IPS-11a (cell line): Measurements from ENCODE around the gene CDSN.
A peak's percentile ranks its signal among the peaks of the same experiment; 100 is the strongest.
"Not testable (repeated sequence)": the region's sequence is repeated elsewhere in the genome, so short reads cannot be mapped to it uniquely, and the experiment has no call there.

Experiments
- H3K4me3 ChIP-seq: one replicate; pipeline ENCODE4 v1.5.1; 2013; ENCODE audit warnings: low read depth, low read length, control low read depth

CDSN gene, protein sequence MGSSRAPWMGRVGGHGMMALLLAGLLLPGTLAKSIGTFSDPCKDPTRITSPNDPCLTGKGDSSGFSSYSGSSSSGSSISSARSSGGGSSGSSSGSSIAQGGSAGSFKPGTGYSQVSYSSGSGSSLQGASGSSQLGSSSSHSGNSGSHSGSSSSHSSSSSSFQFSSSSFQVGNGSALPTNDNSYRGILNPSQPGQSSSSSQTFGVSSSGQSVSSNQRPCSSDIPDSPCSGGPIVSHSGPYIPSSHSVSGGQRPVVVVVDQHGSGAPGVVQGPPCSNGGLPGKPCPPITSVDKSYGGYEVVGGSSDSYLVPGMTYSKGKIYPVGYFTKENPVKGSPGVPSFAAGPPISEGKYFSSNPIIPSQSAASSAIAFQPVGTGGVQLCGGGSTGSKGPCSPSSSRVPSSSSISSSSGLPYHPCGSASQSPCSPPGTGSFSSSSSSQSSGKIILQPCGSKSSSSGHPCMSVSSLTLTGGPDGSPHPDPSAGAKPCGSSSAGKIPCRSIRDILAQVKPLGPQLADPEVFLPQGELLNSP

DNA sequence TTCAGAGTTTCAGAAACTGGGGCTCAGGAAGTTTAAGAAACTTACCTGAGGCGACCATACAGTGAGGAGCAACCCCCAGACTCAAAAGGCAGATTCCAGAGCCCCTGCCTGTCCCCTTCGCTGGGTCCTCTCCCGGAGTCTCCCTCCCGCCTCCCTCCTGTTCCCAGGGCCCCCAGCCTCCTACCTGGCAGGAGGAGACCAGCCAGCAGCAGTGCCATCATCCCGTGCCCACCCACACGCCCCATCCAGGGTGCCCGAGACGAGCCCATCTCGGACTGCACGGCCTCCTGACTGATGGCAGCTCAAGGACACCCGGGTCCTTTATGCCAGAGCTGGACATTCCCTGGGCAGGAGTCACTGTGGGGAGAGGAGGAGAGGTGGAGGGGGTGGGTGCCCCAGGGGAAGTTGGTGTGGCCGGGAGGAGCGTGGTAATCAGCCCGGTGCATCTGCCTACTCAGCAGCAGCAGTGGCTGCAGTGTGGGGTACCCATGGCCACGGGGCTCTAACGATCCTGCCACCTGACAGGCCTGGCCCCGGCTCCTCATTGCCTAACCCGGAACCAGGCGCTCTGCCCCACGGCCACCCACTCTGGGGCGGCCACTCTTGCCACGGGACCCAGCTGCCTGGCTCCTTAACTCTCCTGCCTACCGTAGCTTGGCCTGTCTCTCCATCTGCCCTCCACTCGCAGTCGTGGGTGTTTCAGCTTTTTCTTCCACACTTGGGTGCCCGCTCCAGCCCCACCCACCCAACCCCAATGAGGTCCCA lies at the start of gene CDSN:
TSS of gene CDSN (minus strand) at position 296 of the 765 bp plus-strand sequence. CDS start at position 269, 27 bp downstream.
- H3K4me3 ChIP-seq: no peak within 1 kb of the TSS

DNA sequence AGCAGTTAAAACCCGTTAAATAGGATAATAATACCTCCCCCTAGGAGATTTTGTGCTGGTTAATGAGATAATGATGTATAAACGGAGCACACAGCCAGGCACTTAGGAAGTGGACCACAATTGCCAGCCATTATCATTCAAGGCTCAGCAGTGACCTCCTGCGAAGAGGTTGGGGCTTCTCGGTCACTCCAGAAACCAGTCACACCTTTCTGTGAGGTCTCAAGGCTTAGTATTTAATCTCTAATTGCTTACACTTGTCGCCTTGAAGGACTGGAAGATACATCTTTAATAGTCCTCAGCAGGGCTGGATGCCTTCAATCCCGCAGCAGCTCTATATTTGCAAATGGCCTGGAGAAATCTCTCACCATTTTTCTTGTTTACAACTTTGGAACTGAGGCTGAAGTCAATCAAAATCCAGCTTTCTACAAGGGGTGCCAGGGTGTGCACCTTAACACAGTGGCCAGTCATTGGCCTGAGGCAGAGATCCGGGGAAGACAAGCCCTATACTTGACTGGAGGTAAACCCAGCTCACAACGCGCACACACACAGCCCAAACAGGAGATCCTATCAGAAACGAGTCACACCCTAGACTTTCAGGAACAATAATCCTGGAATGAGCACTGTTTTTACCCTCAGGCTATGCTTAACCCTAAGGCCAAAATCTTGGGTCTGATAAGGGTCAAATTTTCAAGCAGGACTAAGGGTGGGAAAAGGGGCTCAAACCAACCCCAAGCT lies 49.0 kb upstream of the CDSN start:
- peak overlapping the region; percentile 77 for H3K4me3 ChIP-seq

DNA sequence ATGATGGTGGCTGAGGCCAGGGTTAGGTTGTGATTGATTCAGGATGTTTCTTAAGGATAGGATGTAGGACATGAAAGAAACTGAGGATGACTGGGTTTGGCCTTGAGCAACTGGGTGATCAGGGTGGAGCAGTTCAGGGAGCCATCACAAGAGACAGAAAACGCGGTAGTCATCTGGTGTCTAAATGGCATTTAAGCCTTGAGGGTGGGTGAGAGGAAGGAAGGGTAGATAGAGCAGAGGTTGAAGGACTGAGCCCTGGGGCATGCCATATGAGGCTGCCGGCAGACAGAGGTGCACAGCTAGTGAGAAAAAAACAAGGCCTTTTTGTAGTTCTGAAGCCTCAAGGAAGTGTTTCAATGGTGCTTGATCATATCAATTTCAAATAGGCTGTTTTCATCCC lies 48.4 kb upstream of the CDSN start:
- peak overlapping the region; percentile 77 for H3K4me3 ChIP-seq

DNA sequence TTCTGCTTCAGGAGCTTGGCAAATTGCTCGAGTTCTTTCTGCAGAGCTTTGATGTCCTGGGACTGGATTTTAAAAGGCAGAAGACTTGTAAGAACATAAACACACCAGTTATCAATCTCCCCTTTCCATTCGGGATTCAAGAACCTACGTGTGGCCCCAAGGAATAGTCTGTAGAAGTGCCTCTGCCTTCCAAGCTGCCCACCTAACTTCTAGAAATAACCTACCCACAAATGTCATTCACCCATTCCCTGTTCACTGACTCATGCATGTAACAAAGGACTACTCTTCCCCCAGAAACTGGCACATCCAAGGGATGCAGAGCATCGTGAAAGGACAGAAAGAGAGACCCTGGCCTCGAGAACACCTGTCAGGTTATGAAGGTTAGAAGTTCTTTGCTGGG lies 45.7 kb upstream of the CDSN start:
- no peak overlapping the region for H3K4me3 ChIP-seq

DNA sequence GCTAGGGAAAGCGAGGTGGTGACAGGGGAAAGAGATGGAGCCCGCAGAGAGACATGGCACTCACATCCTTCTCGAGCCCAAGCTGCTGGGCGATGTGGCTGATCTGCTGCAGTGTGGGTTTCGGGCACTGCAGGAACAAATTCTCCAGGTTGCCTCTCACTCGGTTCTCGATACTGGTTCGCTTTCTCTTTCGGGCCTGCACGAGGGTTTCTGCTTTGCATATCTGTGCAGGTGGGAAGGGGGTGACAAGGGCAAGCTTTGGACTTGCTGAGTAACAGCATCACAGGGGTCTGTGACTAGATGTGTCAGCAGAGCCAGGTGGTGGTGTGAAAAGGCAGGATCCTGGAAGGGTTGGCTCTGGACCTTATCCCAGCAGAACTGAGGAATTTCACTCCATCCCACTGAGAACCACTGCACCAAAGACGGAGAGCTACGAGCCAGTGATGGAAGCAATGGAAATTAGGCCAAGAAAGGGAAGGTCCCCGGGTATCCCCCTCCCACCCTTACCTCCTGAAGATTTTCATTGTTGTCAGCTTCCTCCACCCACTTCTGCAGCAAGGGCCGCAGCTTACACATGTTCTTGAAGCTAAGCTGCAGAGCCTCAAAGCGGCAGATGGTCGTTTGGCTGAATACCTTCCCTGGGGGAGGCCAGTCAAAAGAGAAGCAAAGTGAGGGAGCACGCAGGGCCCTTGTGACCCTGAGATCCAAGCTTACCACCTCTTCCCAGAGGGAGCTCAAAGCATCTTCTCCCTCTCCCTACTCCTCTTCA lies 45.0 kb upstream of the CDSN start:
- H3K4me3 ChIP-seq: not testable (repeated sequence)

DNA sequence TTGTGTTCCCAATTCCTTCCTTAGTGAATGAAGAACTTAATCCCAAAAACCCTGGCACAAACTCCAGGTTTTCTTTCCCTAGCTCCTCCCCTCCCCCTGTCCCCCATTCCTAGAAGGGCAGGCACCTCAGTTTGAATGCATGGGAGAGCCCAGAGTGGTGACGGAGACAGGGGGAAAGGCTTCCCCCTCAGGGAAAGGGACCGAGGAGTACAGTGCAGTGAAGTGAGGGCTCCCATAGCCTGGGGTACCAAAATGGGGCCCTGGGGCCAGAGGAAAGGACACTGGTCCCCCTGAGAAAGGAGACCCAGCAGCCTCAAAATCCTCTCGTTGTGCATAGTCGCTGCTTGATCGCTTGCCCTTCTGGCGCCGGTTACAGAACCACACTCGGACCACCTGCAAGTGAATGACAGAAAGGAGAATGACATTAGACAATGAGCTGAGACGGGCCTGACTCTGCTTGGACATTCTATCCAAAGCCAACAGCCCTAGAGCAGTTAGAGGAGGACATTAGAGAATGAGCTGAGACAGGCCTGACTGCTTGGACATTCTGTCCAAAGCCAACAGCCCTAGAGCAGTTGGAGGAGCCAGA lies 44.3 kb upstream of the CDSN start:
- H3K4me3 ChIP-seq: not testable (repeated sequence)

DNA sequence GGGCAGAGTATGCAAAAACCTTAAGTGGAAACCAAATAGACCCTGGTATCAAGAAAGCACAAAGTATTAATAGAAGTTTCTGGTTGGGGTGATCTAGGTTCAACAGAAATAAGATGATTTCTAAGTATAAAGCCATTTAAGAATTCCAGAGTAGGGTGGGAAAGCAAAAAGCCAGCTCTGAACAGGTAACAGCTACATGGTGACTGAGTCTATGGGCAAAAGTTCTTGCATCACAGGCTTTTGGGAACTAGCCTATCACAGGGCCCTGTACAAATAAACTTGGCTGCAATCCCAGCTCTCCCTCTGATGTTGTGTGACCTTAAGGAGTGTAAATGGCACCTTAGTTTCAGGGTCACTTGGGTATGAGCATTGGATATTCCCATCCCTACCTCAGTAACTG lies 43.7 kb upstream of the CDSN start:
- H3K4me3 ChIP-seq: no peak overlapping the region

DNA sequence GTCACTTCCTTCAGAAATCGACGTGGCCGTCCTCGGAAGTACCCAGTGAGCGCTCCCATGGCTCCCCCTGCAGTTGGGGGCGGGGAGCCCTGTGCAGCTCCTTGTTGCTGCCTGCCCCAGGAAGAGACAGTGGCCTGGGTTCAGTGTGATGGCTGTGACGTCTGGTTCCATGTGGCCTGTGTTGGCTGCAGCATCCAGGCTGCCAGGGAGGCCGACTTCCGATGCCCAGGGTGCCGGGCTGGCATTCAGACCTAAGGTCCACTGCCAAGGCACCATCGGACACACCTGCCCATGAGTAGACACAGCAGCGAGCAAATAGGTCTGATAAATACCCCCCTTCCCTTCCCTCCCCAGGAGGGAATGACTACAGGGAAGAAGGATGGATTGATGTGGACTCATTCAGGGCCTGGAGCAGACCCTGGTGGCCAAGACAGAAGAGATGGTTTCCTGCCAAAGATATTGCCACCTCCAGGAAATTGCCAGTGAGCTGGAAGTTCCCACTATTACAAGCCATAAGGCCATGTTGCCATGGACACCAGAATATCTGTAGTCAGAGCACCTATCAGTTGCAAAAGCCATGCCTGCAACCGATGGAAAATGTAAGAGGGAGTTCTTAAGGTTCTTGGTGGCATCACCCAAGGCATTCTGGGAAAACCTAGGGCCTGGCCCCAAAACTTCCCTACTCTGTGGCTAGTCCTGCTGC lies 42.4 kb upstream of the CDSN start:
- H3K4me3 ChIP-seq: no peak overlapping the region

DNA sequence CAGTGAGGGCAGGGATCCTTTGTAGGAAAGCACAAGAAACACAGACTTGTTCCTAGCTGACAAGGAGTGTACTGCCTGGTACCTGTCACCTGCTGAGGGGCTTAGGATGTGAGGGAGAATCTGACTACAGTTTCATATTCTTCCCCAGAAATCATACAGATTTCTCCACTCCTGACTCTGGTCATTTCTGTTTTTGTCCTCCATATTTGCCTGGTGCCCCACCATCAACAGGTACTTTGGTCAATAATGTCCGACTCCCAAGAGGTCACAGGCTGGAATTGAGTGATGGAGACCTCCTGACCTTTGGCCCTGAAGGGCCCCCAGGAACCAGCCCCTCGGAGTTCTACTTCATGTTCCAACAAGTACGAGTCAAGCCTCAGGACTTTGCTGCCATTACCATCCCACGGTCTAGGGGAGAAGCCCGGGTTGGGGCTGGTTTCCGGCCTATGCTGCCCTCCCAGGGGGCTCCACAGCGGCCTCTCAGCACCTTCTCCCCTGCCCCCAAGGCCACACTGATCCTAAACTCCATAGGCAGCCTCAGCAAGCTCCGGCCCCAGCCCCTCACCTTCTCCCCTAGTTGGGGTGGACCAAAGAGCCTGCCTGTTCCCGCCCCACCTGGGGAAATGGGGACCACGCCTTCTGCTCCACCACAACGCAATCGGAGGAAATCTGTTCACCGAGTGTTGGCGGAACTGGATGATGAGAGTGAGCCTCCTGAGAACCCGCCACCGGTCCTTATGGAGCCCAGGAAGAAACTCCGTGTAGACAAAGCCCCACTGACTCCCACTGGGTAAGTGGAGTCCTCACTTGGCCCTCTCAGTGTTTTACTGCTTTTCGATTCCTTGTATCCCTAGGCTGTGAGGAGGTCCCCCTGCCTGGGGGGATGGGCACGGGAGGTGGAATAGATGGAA lies 41.2 kb upstream of the CDSN start:
- no peak overlapping the region for H3K4me3 ChIP-seq

DNA sequence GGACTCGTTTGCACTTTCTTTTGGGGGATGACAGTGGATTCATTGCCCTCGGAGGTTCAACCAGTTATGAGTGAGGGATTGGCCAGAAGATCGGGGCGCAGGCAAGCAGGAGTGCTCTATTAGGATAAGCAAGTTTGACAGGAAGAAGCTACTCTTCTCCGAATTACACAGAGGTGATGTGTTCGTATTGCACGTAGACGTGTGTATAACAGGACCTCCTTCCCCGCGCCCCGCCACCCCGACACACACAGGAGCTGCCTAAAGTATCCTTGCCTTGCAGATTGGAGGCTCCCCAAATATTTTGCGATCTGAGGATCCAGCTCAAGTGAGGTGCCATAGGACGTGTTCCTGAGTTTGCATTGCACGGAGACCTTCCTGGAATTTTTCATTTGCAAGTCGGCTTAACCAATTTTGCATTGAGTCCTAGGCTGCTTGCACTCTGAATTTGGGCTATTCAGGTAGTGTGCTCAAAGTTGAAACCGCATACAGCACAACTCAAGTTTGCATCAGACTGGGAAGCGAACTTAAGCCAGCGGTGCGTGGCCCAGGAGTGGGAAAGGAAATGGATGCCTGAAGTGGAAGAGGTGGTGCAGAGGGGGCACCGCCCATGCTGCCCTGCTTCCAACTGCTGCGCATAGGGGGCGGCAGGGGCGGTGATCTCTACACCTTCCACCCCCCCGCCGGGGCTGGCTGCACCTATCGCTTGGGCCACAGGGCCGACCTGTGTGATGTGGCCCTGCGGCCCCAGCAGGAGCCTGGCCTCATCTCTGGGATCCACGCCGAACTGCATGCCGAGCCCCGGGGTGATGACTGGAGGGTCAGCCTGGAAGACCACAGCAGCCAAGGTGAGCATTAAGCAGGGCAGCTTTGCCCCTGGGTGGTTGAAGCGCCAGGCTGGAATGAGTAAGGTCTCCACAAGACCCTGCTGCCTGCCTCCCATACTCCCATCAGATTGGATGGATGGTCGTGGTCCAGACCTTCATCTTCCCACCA lies 38.9 kb upstream of the CDSN start:
- H3K4me3 ChIP-seq: peak overlapping the region; percentile 66

DNA sequence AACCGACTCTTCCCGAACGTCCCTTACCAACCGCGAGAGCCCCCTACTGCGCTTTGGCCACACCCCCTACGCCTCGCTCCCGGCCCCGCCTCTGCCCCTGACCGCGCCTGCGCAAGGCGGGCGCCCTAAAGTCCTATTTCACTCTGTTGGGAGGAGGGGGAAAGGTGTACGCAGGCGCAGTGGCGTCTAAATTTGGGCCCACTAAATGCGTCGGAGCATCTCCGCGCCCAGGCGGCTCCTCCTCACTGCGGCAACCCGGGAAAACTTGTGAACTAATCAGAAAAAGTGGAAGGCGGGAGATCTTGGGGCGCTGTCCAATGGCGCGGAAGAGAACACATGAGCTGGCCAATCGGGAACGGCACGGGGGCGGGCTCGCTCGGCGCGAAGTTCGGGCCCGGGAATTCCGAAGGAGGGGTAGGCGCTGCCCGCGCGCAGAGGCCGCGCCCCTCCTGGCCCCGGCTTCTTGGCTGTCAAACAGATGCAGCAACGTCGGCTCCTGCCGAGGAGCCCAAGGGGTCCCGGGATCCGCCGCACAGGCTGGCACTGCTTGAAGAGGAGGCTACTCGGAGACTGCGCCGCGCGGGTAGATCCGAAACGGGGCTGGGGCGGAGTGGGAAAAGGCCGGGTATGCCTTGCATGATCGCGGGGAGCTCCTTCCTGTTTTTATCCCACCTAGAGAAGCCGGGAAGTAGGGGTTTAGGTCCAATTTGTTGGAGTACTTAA lies 38.1 kb upstream of the CDSN start, which contains the start of gene TCF19:
TSS of gene TCF19 (plus strand) at position 450 of the 723 bp plus-strand sequence. CDS start 881 bp downstream, outside the sequence.
- peak within 1 kb of the TSS; percentile 66 for H3K4me3 ChIP-seq

DNA sequence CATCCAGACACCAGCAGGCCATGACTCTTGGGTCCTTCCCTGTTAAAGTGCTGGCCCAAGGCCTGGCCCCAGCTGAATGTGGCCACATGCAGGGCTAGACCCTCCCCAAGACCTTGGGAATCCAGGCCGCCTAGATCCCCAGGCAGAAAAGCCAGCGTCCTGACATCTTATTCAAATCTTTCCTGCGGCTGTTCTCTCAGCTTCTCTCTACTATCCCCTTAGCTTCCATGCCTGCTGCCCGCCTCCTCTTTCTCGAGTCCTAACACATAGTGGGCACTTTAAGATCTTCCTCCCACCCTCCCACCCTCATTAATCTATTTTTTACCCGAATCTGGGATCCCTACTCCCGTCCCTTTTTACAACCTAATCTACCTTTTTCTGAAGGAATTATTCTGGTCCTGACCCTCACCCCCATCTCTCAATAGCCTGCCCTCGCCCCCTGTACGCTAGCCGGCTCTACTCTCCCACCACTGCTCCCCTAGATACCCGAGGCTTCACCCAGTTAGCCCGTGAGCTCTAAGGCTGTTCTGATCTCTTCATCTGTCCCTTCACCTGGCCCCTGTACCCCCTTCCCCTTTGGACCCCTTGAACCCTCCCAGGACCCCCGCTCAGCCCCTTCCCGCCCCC lies 37.4 kb upstream of the CDSN start, which contains the start of gene CCHCR1:
TSS of gene CCHCR1 (minus strand) at position 290 of the 627 bp plus-strand sequence. CDS start at position 88, 202 bp downstream.
- peak within 1 kb of the TSS; percentile 66 for H3K4me3 ChIP-seq

DNA sequence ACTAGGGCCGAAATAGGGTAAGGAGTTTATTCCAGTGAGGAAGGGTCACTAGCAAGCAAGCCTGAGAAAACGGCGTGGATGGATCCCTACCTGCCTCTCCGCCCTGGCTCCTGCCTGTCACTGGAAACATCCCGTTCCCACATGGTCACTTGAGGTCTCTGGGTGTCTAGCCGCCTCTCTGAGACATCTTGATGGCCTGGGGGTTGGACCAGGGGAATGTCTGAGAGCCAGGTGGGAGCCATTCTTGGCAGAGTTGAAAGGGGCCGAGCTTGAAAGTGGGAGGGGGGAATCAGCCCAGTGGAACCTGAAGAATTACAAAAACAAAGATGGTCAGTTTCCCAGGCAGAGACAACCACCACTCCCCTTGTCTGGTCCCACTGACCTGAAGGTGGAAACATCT lies 36.4 kb upstream of the CDSN start:
- H3K4me3 ChIP-seq: no peak overlapping the region

DNA sequence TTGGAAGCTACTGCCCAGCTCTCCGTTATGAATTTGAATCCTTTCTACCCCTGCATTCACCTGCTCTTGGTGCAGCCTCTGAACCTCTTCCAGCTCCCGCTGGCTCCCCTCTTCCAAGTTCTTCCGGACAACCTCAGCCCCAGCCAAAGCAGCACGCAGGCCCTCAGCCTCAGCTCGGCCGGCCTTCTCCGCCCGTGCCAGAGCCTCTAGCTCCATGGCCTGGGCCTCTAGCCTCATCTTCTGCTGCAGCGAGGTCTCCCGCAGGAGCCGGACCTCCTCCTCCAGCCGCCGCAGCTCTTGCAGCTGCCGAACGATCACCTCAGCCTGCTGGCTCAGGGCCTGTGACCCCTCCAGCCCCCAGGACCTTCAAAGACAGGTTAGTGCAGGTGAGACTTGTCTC lies 34.2 kb upstream of the CDSN start:
- no peak overlapping the region for H3K4me3 ChIP-seq

DNA sequence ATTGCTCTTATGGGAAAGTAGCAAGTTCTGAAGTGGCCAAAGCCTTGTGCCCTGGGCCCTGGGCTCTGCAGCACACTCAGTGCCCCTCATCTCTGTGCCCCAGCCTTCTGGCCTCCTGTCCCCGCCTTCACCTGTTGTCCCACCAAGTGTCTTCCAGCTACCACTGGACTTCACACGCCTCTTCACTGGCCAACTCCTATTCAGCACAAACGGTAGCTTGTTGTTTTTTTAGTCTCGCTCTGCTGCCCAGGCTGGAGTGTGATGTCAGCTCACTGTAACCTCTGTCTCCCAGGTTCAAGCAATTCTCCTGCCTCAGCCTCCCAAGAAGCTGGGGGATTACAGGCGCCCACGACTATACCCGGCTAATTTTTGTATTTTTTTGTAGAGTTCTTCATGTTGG lies 32.5 kb upstream of the CDSN start:
- no peak overlapping the region for H3K4me3 ChIP-seq
